Measurements from ENCODE around the gene ANXA4.

GRCh38 chr2:69770193-69770702 is 28.3 kb downstream of the ANXA4 start:
- TF ChIP-seq CTCF (IDR thresholded peaks at IDR 0.05) (no peak), POLR2A (IDR thresholded peaks at IDR 0.05) (no peak)

Data from esophagus squamous epithelium (tissue), 4 donors.